Endothelial cell of umbilical vein (primary cell): ENCODE data around the gene DST. TPM values are rescaled to one million over a fixed set of nuclear protein-coding genes. Genes with fewer than 3 reads are reported as not detected.

ENCODE experiments used
- BruUV-seq: library from RNA; stranded (reverse); fragments of 400-500 nt; replicated peaks from 2 replicates; lab custom pipeline; 2021; lab: Mats Ljungman, UMichigan
- CTCF ChIA-PET: fragments of 300-600, 350-600 bp; sonication (Branson Sonifier 250); formaldehyde crosslinking; loops from one replicate; lab custom pipeline; 2021; ENCODE audit warnings: antibody characterized with exemption, inconsistent platforms; lab: Charles Lee
- POLR2A ChIA-PET: fragments of 300-600, 350-600 bp; sonication (Branson Sonifier 250); formaldehyde crosslinking; loops from one replicate; lab custom pipeline; 2021; ENCODE audit warnings: antibody characterized with exemption, inconsistent platforms; lab: Charles Lee
- DNase-seq: peaks from one replicate; pipeline ENCODE4 v3.0.0-alpha.2; 2011; ENCODE audit warnings: low read depth, low spot score
- FAIRE-seq: peaks from 2 replicates; lab custom pipeline; 2011; peaks lifted over from hg19 to GRCh38; lab: Jason Lieb, UNC
- H2AFZ ChIP-seq: 2 replicates; pipeline ENCODE4 v1.6.0; 2012; ENCODE audit warnings: low read depth, low read length, control low read depth, inconsistent platforms
- H3K27ac ChIP-seq: 2 replicates; pipeline ENCODE4 v1.5.1; 2011; ENCODE audit warnings: low read depth, mild to moderate bottlenecking, control low read depth, low read length, moderate library complexity; ENCODE audit not compliant: insufficient read depth
- H3K27me3 ChIP-seq, 2 experiments: 2 replicates each; pipeline versions ENCODE4 v1.6.0 to v1.6.1; 2011; ENCODE audit warnings: low read length in 2 of 2, mixed read lengths in 1 of 2; ENCODE audit not compliant: control insufficient read depth in 2 of 2, insufficient read depth in 2 of 2
- H3K36me3 ChIP-seq, 2 experiments: 2 replicates in 1 of 2; 3 replicates in 1 of 2; pipeline ENCODE4 v1.5.1; 2011; ENCODE audit warnings: low read length in 2 of 2, mild to moderate bottlenecking in 1 of 2, moderate library complexity in 1 of 2; ENCODE audit not compliant: control insufficient read depth in 2 of 2, insufficient read depth in 2 of 2; ENCODE audit errors: extremely low read depth in 1 of 2
- H3K4me1 ChIP-seq: 3 replicates; pipeline ENCODE4 v1.5.1; 2011; ENCODE audit warnings: mild to moderate bottlenecking, low read length; ENCODE audit not compliant: control insufficient read depth, insufficient read depth; ENCODE audit errors: extremely low read depth
- H3K4me2 ChIP-seq: 2 replicates; pipeline ENCODE4 v1.6.1; 2011; ENCODE audit warnings: low read length, control low read depth, mixed read lengths; ENCODE audit not compliant: insufficient read depth
- H3K4me3 ChIP-seq, 3 experiments: fragments of 200-600 bp in 1 of 3; sonication (generic), shearing (Covaris generic) in 1 of 3; replicated peaks in 1 of 3; 2 replicates each; pipeline ENCODE4 v1.5.1; 2011 to 2016; ENCODE audit warnings: control low read depth in 3 of 3, low read length in 3 of 3, mild to moderate bottlenecking in 2 of 3, inconsistent platforms in 1 of 3, low read depth in 1 of 3, moderate library complexity in 1 of 3; ENCODE audit not compliant: insufficient read depth in 1 of 3
- H3K79me2 ChIP-seq: 2 replicates; pipeline ENCODE4 v1.6.0; 2012; ENCODE audit warnings: low read length, inconsistent platforms; ENCODE audit not compliant: control insufficient read depth, insufficient read depth
- H3K9ac ChIP-seq: replicated peaks from 2 replicates; pipeline ENCODE3; 2011; ENCODE audit warnings: low read length, control low read depth; ENCODE audit not compliant: insufficient read depth; ENCODE audit errors: extremely low read depth
- H3K9me1 ChIP-seq: replicated peaks from 3 replicates; pipeline ENCODE4 v1.6.0; 2011; ENCODE audit warnings: mild to moderate bottlenecking, low read length; ENCODE audit not compliant: control insufficient read depth, insufficient read depth; ENCODE audit errors: extremely low read depth
- H3K9me3 ChIP-seq: replicated peaks from 2 replicates; pipeline ENCODE4 v1.5.1; 2012; ENCODE audit warnings: low read length, inconsistent platforms; ENCODE audit not compliant: control insufficient read depth, insufficient read depth
- H4K20me1 ChIP-seq: replicated peaks from 2 replicates; pipeline ENCODE3; 2011; ENCODE audit warnings: mild to moderate bottlenecking, low read length; ENCODE audit not compliant: control insufficient read depth, insufficient read depth; ENCODE audit errors: extremely low read depth
- FOS ChIP-seq: IDR thresholded peaks from 2 replicates; pipeline ENCODE4 v1.6.1; 2011; ENCODE audit warnings: mild to moderate bottlenecking, low read length, moderate library complexity, borderline replicate concordance; ENCODE audit not compliant: insufficient read depth
- GATA2 ChIP-seq: IDR thresholded peaks from 2 replicates; pipeline ENCODE4 v1.7.0; 2011; ENCODE audit warnings: low read depth, mild to moderate bottlenecking, moderate library complexity, mixed read lengths, low read length; ENCODE audit not compliant: insufficient read length, insufficient read depth
- MYC ChIP-seq: IDR thresholded peaks from one replicate; pipeline ENCODE4 v1.6.1; 2011; ENCODE audit warnings: mild to moderate bottlenecking, low read depth, low read length
- dilution Hi-C: fragments of 300-500 bp; cut with MboI; formaldehyde crosslinking; loops from one replicate; pipeline ENCODE4 v1.15.0; 2019; ENCODE audit warnings: low sequenced_read_pairs; ENCODE audit not compliant: extremely low pct_ligation_motif_present
- intact Hi-C: fragments of 100-400 bp; cut with micrococcal nuclease; formaldehyde crosslinking; loops from one replicate; pipeline ENCODE4 v1.10.0; 2022
- polyA plus RNA-seq, 4 experiments: library from polyadenylated mRNA; depleted of rRNA in 3 of 4; stranded (reverse) in 3 of 4; unstranded in 1 of 4; fragments of >200 nt; gene quantifications; 2 replicates each; pipeline versions ENCODE4 v1.2.1 to v1.2.3, GENCODE V29; 2011 to 2012; ENCODE audit warnings: missing spikeins in 1 of 4
- total RNA-seq: library from RNA; stranded (reverse); gene quantifications from 2 replicates; pipeline ENCODE4 v1.2.3, GENCODE V29; 2021
- TF ChIP-seq, protein P1 (sequence below): IDR thresholded peaks from 2 replicates; pipeline ENCODE4 v1.6.1; 2011; ENCODE audit not compliant: insufficient read depth, insufficient read length
- TF ChIP-seq, protein P2 (sequence below), 2 donors: IDR thresholded peaks; 1 replicate in 1 of 2; 2 replicates in 1 of 2; pipeline ENCODE4 v1.5.1; 2011; ENCODE audit warnings: low read length in 2 of 2, mild to moderate bottlenecking in 2 of 2, moderate library complexity in 2 of 2, control low read depth in 1 of 2, inconsistent platforms in 1 of 2, low read depth in 1 of 2; ENCODE audit not compliant: insufficient read depth in 1 of 2; ENCODE audit errors: extremely low read depth in 1 of 2

The DST gene
- total and polyA plus RNA-seq, 2 donors (not counting 3 experiments of a cell fraction or from before 2014, with no cell fraction given), result 62.3 to 253 TPM

DNA sequence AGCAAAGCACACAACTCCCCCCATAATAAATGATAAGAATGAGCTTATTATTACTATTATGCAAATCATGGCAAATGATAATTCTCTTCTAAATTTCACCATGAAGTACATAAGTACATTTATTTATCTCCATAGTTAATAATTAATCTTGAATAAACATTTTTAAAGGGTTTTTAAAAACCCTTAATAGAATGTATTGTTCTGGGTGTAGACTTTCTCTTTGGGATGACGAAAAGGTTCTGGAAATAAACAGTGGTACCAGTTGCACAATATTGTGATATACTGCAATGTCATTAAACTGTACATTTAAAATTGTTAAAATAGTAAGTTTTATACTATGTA, 18.0 kb downstream of the DST start:
- dilution Hi-C loops (loop anchor here (25.0 kb wide), 1 partner anchor 688 kb away; the partner anchor contains the start of gene PRIM2), intact Hi-C loops (no loop called here)
- no peaks in the 10 kb centered on the region for H4K20me1 ChIP-seq
- no peak overlapping the region for H3K4me2 ChIP-seq
- no peak overlapping the region for H3K27ac ChIP-seq
- ChIA-PET CTCF (interaction anchor here (1.8 to 2.1 kb wide), 3 partner anchors 30 to 69 kb away, joined by 4 to 7 read pairs (median 6); no protein-coding TSS in a partner anchor), POLR2A (no interaction called here)
- TF ChIP-seq, protein P1, sequence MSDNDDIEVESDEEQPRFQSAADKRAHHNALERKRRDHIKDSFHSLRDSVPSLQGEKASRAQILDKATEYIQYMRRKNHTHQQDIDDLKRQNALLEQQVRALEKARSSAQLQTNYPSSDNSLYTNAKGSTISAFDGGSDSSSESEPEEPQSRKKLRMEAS, result no peak
- TF ChIP-seq MYC (no peak), FOS (no peak), GATA2 (no peak)
- TF ChIP-seq, protein P2, sequence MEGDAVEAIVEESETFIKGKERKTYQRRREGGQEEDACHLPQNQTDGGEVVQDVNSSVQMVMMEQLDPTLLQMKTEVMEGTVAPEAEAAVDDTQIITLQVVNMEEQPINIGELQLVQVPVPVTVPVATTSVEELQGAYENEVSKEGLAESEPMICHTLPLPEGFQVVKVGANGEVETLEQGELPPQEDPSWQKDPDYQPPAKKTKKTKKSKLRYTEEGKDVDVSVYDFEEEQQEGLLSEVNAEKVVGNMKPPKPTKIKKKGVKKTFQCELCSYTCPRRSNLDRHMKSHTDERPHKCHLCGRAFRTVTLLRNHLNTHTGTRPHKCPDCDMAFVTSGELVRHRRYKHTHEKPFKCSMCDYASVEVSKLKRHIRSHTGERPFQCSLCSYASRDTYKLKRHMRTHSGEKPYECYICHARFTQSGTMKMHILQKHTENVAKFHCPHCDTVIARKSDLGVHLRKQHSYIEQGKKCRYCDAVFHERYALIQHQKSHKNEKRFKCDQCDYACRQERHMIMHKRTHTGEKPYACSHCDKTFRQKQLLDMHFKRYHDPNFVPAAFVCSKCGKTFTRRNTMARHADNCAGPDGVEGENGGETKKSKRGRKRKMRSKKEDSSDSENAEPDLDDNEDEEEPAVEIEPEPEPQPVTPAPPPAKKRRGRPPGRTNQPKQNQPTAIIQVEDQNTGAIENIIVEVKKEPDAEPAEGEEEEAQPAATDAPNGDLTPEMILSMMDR (IDR thresholded peaks at IDR 0.05; ENCODE audit: extremely low read depth in 1 of 2, insufficient read depth in 1 of 2, low read depth in 1 of 2, low read length in 2 of 2), result no peak
- no peaks in the 10 kb centered on the region for H3K79me2 ChIP-seq
- H3K9me3 ChIP-seq, result no peaks in the 10 kb centered on the region
- no peak overlapping the region for H3K9ac ChIP-seq
- H3K36me3 ChIP-seq, result peaks cover 2 to 15% of the 10 kb centered on the region in 2 experiments
- no peaks in the 10 kb centered on the region for H3K9me1 ChIP-seq
- no peak overlapping the region for H2AFZ ChIP-seq
- no peak for FAIRE-seq
- no TSS peak for BruUV-seq
- no peaks in the 10 kb centered on the region for H3K27me3 ChIP-seq
- H3K4me1 ChIP-seq, result no peaks in the 10 kb centered on the region
- H3K4me3 ChIP-seq, result no peak overlapping the region
- DNase-seq, result no peak
